Upper lobe of right lung (tissue), 1 donor: ENCODE data around the gene HLA-C. TPM values are rescaled to one million over a fixed set of nuclear protein-coding genes. Genes with fewer than 3 reads are reported as not detected.

Source experiments
- ATAC-seq: fragments of 200-7000 bp; cut with Tn5 transposase; one replicate; pipeline ENCODE4 v1.9.1; 2020; ENCODE audit warnings: mild to moderate bottlenecking, moderate library complexity
- DNase-seq: peaks from one replicate; pipeline ENCODE4 v3.0.0-alpha.2; 2020
- H3K27ac ChIP-seq: fragments of 200-600 bp; one replicate; pipeline ENCODE4 v1.8.0; 2022
- H3K27me3 ChIP-seq: fragments of 200-600 bp; one replicate; pipeline ENCODE4 v1.8.0; 2022; ENCODE audit warnings: mild to moderate bottlenecking
- H3K36me3 ChIP-seq: fragments of 200-600 bp; one replicate; pipeline ENCODE4 v1.8.0; 2022
- H3K4me1 ChIP-seq: fragments of 200-600 bp; one replicate; pipeline ENCODE4 v1.8.0; 2022
- H3K4me3 ChIP-seq: fragments of 200-600 bp; one replicate; pipeline ENCODE4 v1.8.0; 2022; ENCODE audit warnings: mild to moderate bottlenecking
- H3K9me3 ChIP-seq: fragments of 200-600 bp; one replicate; pipeline ENCODE4 v1.8.0; 2022
- CTCF ChIP-seq: fragments of 200-600 bp; IDR thresholded peaks from one replicate; pipeline ENCODE4 v1.8.0; 2022; ENCODE audit warnings: antibody characterized with exemption
- intact Hi-C: fragments of 100-400 bp; cut with DNase I; formaldehyde crosslinking; loops from one replicate; pipeline ENCODE4 v1.11.0; 2022
- total RNA-seq: library from RNA; stranded (reverse); fragmentation: NEBNext Ultra II Directional; extraction: Animal tissue kit (Norgen Biotek cat#: 25700); gene quantifications from one replicate; pipeline ENCODE4 v1.2.1, GENCODE V29; 2021
- donor health status: DM: no; HTN: yes; CAD: no; lungs with severe emphysema.

HLA-C gene
- total RNA-seq, 1 donor from 2014 or later: 1,073 TPM

GRCh38 chr6:31270788-31271640 is 878 bp downstream of the HLA-C start:
- Histone ChIP-seq H3K36me3 (peaks cover 9% of the 10 kb centered on the region), H3K9me3 (no peaks in the 10 kb centered on the region), H3K27ac (peak overlapping the region; percentile 96), H3K27me3 (no peaks in the 10 kb centered on the region), H3K4me3 (peak overlapping the region; percentile 66), H3K4me1 (peaks cover 5% of the 10 kb centered on the region)
- intact Hi-C loops: no loop called here
- TF ChIP-seq CTCF: no peak
- DNase-seq (peak; percentile 82), ATAC-seq (peak; percentile 77)

- Histone ChIP-seq H3K36me3 (peaks cover 9% of the 10 kb centered on the region), H3K4me3 (no peak overlapping the region), H3K27ac (no peak overlapping the region), H3K27me3 (no peaks in the 10 kb centered on the region), H3K9me3 (no peaks in the 10 kb centered on the region), H3K4me1 (peaks cover 5% of the 10 kb centered on the region)
- no peak for TF ChIP-seq CTCF
- DNase-seq: no peak
- no peak for ATAC-seq
- intact Hi-C loops: no loop called here
Observed at GRCh38 chr6:31268836-31269235, 3.1 kb downstream of the HLA-C start.

- ATAC-seq (no peak), DNase-seq (no peak)
- intact Hi-C loops: no loop called here
Observed at GRCh38 chr6:31268369-31268765, 3.5 kb downstream of the HLA-C start.

GRCh38 chr6:31267651-31268368 is 4.1 kb downstream of the HLA-C start:
- ATAC-seq: no peak
- Histone ChIP-seq H3K4me1 (peaks cover 2% of the 10 kb centered on the region), H3K4me3 (no peak overlapping the region), H3K27me3 (no peaks in the 10 kb centered on the region), H3K9me3 (no peaks in the 10 kb centered on the region), H3K27ac (no peak overlapping the region), H3K36me3 (peaks cover 9% of the 10 kb centered on the region)
- no peak for TF ChIP-seq CTCF
- no peak for DNase-seq
- intact Hi-C loops: no loop called here

More at GRCh38 chr6:31268369-31268765, 3.5 kb downstream of the HLA-C start:
- peaks cover 9% of the 10 kb centered on the region for H3K36me3 ChIP-seq
- no peaks in the 10 kb centered on the region for H3K27me3 ChIP-seq
- H3K9me3 ChIP-seq: no peaks in the 10 kb centered on the region
- TF ChIP-seq CTCF: no peak
- no peak overlapping the region for H3K4me3 ChIP-seq
- H3K4me1 ChIP-seq: peaks cover 5% of the 10 kb centered on the region
- no peak overlapping the region for H3K27ac ChIP-seq

- ATAC-seq (no peak), DNase-seq (no peak)
- TF ChIP-seq CTCF: no peak
- no peaks in the 10 kb centered on the region for H3K27me3 ChIP-seq
- no peaks in the 10 kb centered on the region for H3K4me1 ChIP-seq
- peaks cover 9% of the 10 kb centered on the region for H3K36me3 ChIP-seq
- no peaks in the 10 kb centered on the region for H3K9me3 ChIP-seq
- H3K4me3 ChIP-seq: no peak overlapping the region
- intact Hi-C loops: no loop called here
- no peak overlapping the region for H3K27ac ChIP-seq
Observed at GRCh38 chr6:31266567-31267360, 5.1 kb downstream of the HLA-C start.
